SK-N-SH (cell line): ENCODE measurements around the gene LRRTM2. TPM values are rescaled to one million over a fixed set of nuclear protein-coding genes. Genes with fewer than 3 reads are reported as not detected.

Source experiments
- CTCF ChIA-PET: fragments of 300-600, 350-600 bp; formaldehyde crosslinking; extraction: SDS; loops from one replicate; lab custom pipeline; 2021; lab: Yijun Ruan, JAX
- POLR2A ChIA-PET: fragments of 350-600 bp; sonication (Branson Sonifier 250); formaldehyde crosslinking; extraction: SDS; loops from one replicate; lab custom pipeline; 2020; ENCODE audit warnings: antibody characterized with exemption, inconsistent platforms; lab: Yijun Ruan, JAX
- DNase-seq: peaks from one replicate; pipeline ENCODE4 v3.0.0; 2012
- H2AFZ ChIP-seq: fragments of 200-600 bp; sonication (generic); 2 replicates; pipeline ENCODE4 v1.8.1; 2016; ENCODE audit warnings: antibody characterized with exemption, mild to moderate bottlenecking, low read depth
- H3F3A ChIP-seq: fragments of 200-600 bp; sonication (generic); replicated peaks from 2 replicates; pipeline ENCODE3; 2016; ENCODE audit warnings: antibody characterized with exemption, mild to moderate bottlenecking; ENCODE audit not compliant: insufficient read depth
- H3K27ac ChIP-seq, 2 experiments: fragments of 200-500 bp in 1 of 2; fragments of 200-600 bp in 1 of 2; sonication (Bioruptor generic) in 1 of 2; sonication (generic), shearing (Covaris generic) in 1 of 2; 2 replicates each; pipeline versions ENCODE4 v1.5.1 to v1.6.1; 2014 to 2016; ENCODE audit warnings: low read depth in 2 of 2, inconsistent platforms in 1 of 2, low read length in 1 of 2, mild to moderate bottlenecking in 1 of 2, mixed read lengths in 1 of 2
- H3K27me3 ChIP-seq: fragments of 200-600 bp; sonication (generic), shearing (Covaris generic); 2 replicates; pipeline ENCODE4 v1.6.1; 2016; ENCODE audit warnings: mixed run types; ENCODE audit not compliant: insufficient read depth
- H3K36me3 ChIP-seq, 2 experiments: fragments of 200-500 bp in 1 of 2; fragments of 200-600 bp in 1 of 2; sonication (Bioruptor generic) in 1 of 2; sonication (generic) in 1 of 2; replicated peaks in 1 of 2; 2 replicates each; pipeline versions ENCODE3 to v1.5.1; 2014 to 2016; ENCODE audit warnings: low read length in 1 of 2, mild to moderate bottlenecking in 1 of 2; ENCODE audit not compliant: insufficient read depth in 2 of 2, control insufficient read depth in 1 of 2
- H3K4me1 ChIP-seq, 2 experiments: fragments of 200-500 bp in 1 of 2; fragments of 200-600 bp in 1 of 2; sonication (Bioruptor generic) in 1 of 2; sonication (generic), shearing (Covaris generic) in 1 of 2; 2 replicates each; pipeline versions ENCODE4 v1.5.1 to v1.6.1; 2014 to 2016; ENCODE audit warnings: low read depth in 1 of 2, low read length in 1 of 2, mixed run types in 1 of 2; ENCODE audit not compliant: insufficient read depth in 2 of 2, control insufficient read depth in 1 of 2
- H3K4me2 ChIP-seq: fragments of 200-600 bp; sonication (generic), shearing (Covaris generic); 2 replicates; pipeline ENCODE4 v1.6.1; 2017; ENCODE audit warnings: mixed run types
- H3K4me3 ChIP-seq, 2 experiments: fragments of 200-500 bp in 1 of 2; fragments of 200-600 bp in 1 of 2; sonication (Bioruptor generic) in 1 of 2; sonication (generic), shearing (Covaris generic) in 1 of 2; 2 replicates each; pipeline versions ENCODE4 v1.5.1 to v1.8.1; 2014 to 2016; ENCODE audit warnings: low read depth in 2 of 2, inconsistent platforms in 1 of 2, low read length in 1 of 2, mild to moderate bottlenecking in 1 of 2, mixed read lengths in 1 of 2, moderate library complexity in 1 of 2
- H3K79me2 ChIP-seq: fragments of 200-600 bp; sonication (generic); 2 replicates; pipeline ENCODE4 v1.8.1; 2017; ENCODE audit warnings: mild to moderate bottlenecking; ENCODE audit not compliant: insufficient read depth
- H3K9ac ChIP-seq: fragments of 200-600 bp; sonication (generic); 2 replicates; pipeline ENCODE4 v1.6.1; 2017; ENCODE audit warnings: mixed run types
- H3K9me2 ChIP-seq: fragments of 200-600 bp; sonication (generic); 2 replicates; pipeline ENCODE4 v1.6.1; 2017; ENCODE audit warnings: mixed run types
- H3K9me3 ChIP-seq: fragments of 200-600 bp; sonication (generic); 2 replicates; pipeline ENCODE4 v1.6.1; 2017; ENCODE audit warnings: mixed run types, mild to moderate bottlenecking, moderate library complexity
- H4K20me1 ChIP-seq: fragments of 200-600 bp; sonication (generic); 2 replicates; pipeline ENCODE4 v1.6.1; 2017; ENCODE audit warnings: mild to moderate bottlenecking, mixed run types; ENCODE audit not compliant: insufficient read depth
- CHD2 ChIP-seq: fragments of 150-350 bp; IDR thresholded peaks from 2 replicates; pipeline ENCODE4 v1.6.1; 2018; ENCODE audit warnings: low read length; ENCODE audit not compliant: partially characterized antibody
- EP300 ChIP-seq, 2 experiments: IDR thresholded peaks; 2 replicates each; pipeline versions ENCODE4 v1.4.0 to v1.6.1; 2012; ENCODE audit warnings: borderline replicate concordance in 1 of 2, low read depth in 1 of 2, low read length in 1 of 2
- GABPA ChIP-seq: IDR thresholded peaks from 2 replicates; pipeline ENCODE4 v1.4.0; 2012; ENCODE audit warnings: low read depth, mild to moderate bottlenecking
- MXI1 ChIP-seq: IDR thresholded peaks from 2 replicates; pipeline ENCODE4 v1.6.1; 2012; ENCODE audit warnings: mild to moderate bottlenecking, low read depth, low read length, improper control_type of control experiment
- NFIC ChIP-seq: IDR thresholded peaks from 2 replicates; pipeline ENCODE4 v1.4.0; 2012; ENCODE audit warnings: borderline replicate concordance
- NRF1 ChIP-seq: IDR thresholded peaks from 2 replicates; pipeline ENCODE4 v1.6.1; 2012; ENCODE audit warnings: low read depth, mild to moderate bottlenecking, low read length
- RCOR1 ChIP-seq: fragments of 150-350 bp; IDR thresholded peaks from 2 replicates; pipeline ENCODE4 v1.6.1; 2017; ENCODE audit warnings: antibody characterized with exemption, low read length
- RXRA ChIP-seq: IDR thresholded peaks from 2 replicates; pipeline ENCODE4 v1.4.0; 2012; ENCODE audit warnings: low read depth, mild to moderate bottlenecking, borderline replicate concordance
- SMC3 ChIP-seq: IDR thresholded peaks from 2 replicates; pipeline ENCODE4 v1.6.1; 2012; ENCODE audit warnings: low read depth, low read length, improper control_type of control experiment
- TCF12 ChIP-seq: IDR thresholded peaks from 2 replicates; pipeline ENCODE4 v1.4.0; 2012
- TEAD4 ChIP-seq: IDR thresholded peaks from 2 replicates; pipeline ENCODE4 v1.4.0; 2012; ENCODE audit warnings: mild to moderate bottlenecking, borderline replicate concordance; ENCODE audit not compliant: insufficient read depth
- YY1 ChIP-seq: IDR thresholded peaks from 2 replicates; pipeline ENCODE4 v1.4.0; 2012; ENCODE audit warnings: low read depth, mild to moderate bottlenecking
- WGBS: methylation state at CpG from one replicate; pipeline ENCODE4 v1.1.6; 2017; ENCODE audit warnings: low lambda C conversion rate; 5-methylcytosine and 5-hydroxymethylcytosine counted together
- polyA plus RNA-seq, 3 experiments: library from polyadenylated mRNA; depleted of rRNA; stranded (reverse); fragments of >200 nt; gene quantifications; 2 replicates each; pipeline ENCODE4 v1.2.3, GENCODE V29; 2012
- TF ChIP-seq, protein P1 (sequence below): IDR thresholded peaks from 2 replicates; pipeline ENCODE4 v1.6.1; 2012; ENCODE audit warnings: mild to moderate bottlenecking, low read depth, low read length, moderate library complexity
- TF ChIP-seq, protein P2 (sequence below): fragments of 150-350 bp; IDR thresholded peaks from 2 replicates; pipeline ENCODE4 v1.6.1; 2016; ENCODE audit warnings: mild to moderate bottlenecking, low read depth, low read length

The LRRTM2 gene
- polyA plus RNA-seq, 1 of the 3 experiments (the other 2 are of a cell fraction) = 0.38 TPM

DNA sequence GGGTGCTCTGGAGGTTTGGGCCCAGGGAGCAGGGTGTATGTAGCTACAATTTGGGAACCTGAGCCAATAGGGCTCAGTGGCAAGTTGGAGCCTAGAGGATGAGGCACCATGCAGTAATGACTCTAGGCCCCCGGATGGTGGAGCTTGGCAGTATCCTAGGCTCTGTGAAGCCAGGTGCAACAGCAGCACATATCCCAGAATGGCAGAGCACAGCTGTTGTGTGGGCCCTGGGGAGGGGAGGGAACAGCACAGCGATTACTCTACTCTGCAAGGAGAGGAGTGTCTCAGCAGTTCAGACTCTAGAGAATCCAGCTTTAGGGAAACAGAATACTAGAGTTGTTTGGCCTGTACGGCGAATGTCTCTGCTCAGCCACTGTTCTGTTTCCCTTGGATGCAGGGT, 56.1 kb downstream of the LRRTM2 start:
- H4K20me1 ChIP-seq = peaks cover 59% of the 10 kb centered on the region
- peaks cover 5% of the 10 kb centered on the region for H3F3A ChIP-seq
- H3K79me2 ChIP-seq = peaks cover 88% of the 10 kb centered on the region
- POLR2A ChIA-PET = no interaction called here
- no peak overlapping the region for H3K9ac ChIP-seq
- peaks cover 9 to 37% of the 10 kb centered on the region in 2 experiments for H3K36me3 ChIP-seq
- H3K4me2 ChIP-seq = no peak overlapping the region
- no peaks in the 10 kb centered on the region for H3K27me3 ChIP-seq
- WGBS = 100% methylated on average over 2 of the region's 4 CpGs
- H3K4me3 ChIP-seq = no peak overlapping the region
- CTCF ChIA-PET = interaction anchor here (0.9 to 1.0 kb wide), 3 partner anchors 10 to 223 kb away, joined by 3 read pairs; no protein-coding TSS in a partner anchor
- no peaks in the 10 kb centered on the region for H3K9me2 ChIP-seq
- TF ChIP-seq NFIC (no peak), NRF1 (no peak), TEAD4 (no peak), GABPA (no peak), RXRA (no peak), CHD2 (no peak), EP300 (IDR thresholded peaks at IDR 0.05; ENCODE audit: borderline replicate concordance in 1 of 2, low read depth in 1 of 2, low read length in 1 of 2) (no peak), SMC3 (no peak), TCF12 (no peak), MXI1 (no peak), YY1 (no peak), RCOR1 (no peak)
- TF ChIP-seq, protein P1, sequence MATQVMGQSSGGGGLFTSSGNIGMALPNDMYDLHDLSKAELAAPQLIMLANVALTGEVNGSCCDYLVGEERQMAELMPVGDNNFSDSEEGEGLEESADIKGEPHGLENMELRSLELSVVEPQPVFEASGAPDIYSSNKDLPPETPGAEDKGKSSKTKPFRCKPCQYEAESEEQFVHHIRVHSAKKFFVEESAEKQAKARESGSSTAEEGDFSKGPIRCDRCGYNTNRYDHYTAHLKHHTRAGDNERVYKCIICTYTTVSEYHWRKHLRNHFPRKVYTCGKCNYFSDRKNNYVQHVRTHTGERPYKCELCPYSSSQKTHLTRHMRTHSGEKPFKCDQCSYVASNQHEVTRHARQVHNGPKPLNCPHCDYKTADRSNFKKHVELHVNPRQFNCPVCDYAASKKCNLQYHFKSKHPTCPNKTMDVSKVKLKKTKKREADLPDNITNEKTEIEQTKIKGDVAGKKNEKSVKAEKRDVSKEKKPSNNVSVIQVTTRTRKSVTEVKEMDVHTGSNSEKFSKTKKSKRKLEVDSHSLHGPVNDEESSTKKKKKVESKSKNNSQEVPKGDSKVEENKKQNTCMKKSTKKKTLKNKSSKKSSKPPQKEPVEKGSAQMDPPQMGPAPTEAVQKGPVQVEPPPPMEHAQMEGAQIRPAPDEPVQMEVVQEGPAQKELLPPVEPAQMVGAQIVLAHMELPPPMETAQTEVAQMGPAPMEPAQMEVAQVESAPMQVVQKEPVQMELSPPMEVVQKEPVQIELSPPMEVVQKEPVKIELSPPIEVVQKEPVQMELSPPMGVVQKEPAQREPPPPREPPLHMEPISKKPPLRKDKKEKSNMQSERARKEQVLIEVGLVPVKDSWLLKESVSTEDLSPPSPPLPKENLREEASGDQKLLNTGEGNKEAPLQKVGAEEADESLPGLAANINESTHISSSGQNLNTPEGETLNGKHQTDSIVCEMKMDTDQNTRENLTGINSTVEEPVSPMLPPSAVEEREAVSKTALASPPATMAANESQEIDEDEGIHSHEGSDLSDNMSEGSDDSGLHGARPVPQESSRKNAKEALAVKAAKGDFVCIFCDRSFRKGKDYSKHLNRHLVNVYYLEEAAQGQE = no peak
- TF ChIP-seq, protein P2, sequence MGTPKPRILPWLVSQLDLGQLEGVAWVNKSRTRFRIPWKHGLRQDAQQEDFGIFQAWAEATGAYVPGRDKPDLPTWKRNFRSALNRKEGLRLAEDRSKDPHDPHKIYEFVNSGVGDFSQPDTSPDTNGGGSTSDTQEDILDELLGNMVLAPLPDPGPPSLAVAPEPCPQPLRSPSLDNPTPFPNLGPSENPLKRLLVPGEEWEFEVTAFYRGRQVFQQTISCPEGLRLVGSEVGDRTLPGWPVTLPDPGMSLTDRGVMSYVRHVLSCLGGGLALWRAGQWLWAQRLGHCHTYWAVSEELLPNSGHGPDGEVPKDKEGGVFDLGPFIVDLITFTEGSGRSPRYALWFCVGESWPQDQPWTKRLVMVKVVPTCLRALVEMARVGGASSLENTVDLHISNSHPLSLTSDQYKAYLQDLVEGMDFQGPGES = no peak
- H3K4me1 ChIP-seq = peaks cover 0 to 5% of the 10 kb centered on the region in 2 experiments; a peak in 2 of 4 replicates
- no peaks in the 10 kb centered on the region for H3K9me3 ChIP-seq
- H3K27ac ChIP-seq = no peak overlapping the region
- H2AFZ ChIP-seq = no peak overlapping the region
- no peak for DNase-seq

Other genes starting within 250 kb of the LRRTM2 start
- 118 and 130 TPM in 2 replicates for gene CTNNA1, start 121.9 kb downstream of the LRRTM2 start, polyA plus RNA-seq (2012; rRNA removed)